HL-60/S4 (cell line): ENCODE measurements around the gene FDPS.
"Not testable (repeated sequence)": the region's sequence is repeated elsewhere in the genome, so short reads cannot be mapped to it uniquely, and the experiment has no call there.

Experiments
- in situ Hi-C: fragments of 300-500 bp; cut with MboI; formaldehyde crosslinking; loops from 2 replicates; pipeline ENCODE4 v1.14.3; 2022; ENCODE audit warnings: low sequenced_read_pairs

The FDPS gene

DNA sequence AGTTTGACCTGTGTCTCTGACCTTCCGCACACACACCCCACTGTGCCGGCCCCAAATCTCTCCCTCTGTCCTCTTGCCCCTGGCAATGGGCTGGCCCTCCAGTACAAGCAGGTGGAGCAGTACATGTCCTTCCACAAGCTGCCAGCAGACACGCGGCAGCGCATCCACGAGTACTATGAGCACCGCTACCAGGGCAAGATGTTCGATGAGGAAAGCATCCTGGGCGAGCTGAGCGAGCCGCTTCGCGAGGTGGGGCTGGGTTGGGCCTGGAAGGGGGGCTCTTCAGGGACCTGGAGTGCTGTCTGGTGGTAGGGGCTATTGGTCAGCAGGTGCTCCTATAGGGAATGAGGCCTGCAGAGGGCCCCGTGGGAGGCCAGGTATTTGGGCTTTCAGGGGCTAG is 23.6 kb upstream of the FDPS start:
- in situ Hi-C loops = no loop called here

DNA sequence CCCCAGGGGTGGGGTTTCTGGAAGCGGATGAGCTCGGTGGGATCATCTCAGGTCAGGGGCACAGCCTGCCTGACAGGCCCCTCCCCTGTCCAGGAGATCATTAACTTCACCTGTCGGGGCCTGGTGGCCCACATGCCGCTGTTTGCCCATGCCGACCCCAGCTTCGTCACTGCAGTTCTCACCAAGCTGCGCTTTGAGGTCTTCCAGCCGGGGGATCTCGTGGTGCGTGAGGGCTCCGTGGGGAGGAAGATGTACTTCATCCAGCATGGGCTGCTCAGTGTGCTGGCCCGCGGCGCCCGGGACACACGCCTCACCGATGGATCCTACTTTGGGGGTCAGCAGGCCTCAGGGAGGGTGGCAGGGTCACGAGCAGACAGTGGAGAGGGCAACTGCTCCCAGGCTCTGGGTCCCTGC is 23.0 kb upstream of the FDPS start:
- in situ Hi-C loops = no loop called here

GRCh38 chr1:155286544-155286943 is 22.1 kb upstream of the FDPS start:
- in situ Hi-C loops = no loop called here

DNA sequence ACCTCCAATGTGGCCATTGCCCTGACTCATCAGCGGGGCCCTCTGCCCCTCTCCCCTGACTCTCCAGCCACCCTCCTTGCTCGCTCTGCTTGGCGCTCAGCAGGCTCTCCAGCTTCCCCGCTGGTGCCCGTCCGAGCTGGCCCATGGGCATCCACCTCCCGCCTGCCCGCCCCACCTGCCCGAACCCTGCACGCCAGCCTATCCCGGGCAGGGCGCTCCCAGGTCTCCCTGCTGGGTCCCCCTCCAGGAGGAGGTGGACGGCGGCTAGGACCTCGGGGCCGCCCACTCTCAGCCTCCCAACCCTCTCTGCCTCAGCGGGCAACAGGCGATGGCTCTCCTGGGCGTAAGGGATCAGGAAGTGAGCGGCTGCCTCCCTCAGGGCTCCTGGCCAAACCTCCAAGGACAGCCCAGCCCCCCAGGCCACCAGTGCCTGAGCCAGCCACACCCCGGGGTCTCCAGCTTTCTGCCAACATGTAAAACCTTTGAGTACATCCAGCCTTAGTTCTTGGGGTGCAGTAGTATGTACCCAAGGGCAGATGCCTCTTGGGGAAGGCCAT is 20.6 kb upstream of the FDPS start:
- in situ Hi-C loops = no loop called here

DNA sequence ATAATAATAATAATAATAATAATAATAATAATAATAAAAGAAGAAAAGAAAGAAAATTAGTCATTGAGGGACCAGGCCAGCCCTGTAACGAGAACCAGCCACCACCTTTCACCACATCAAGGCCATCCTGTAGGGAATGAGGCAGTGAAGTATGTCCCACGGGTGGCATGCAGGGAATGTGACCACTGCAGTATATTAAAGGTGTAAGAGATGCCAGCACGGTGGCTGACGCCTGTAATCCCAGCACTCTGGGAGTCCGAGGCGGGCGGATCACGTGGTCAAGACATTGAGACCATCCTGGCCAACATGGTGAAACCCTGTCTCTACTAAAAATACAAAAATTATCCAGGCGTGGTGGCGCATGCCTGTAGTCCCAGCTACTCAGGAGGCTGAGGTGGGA is 17.7 kb upstream of the FDPS start:
- in situ Hi-C loops = not testable (repeated sequence)

DNA sequence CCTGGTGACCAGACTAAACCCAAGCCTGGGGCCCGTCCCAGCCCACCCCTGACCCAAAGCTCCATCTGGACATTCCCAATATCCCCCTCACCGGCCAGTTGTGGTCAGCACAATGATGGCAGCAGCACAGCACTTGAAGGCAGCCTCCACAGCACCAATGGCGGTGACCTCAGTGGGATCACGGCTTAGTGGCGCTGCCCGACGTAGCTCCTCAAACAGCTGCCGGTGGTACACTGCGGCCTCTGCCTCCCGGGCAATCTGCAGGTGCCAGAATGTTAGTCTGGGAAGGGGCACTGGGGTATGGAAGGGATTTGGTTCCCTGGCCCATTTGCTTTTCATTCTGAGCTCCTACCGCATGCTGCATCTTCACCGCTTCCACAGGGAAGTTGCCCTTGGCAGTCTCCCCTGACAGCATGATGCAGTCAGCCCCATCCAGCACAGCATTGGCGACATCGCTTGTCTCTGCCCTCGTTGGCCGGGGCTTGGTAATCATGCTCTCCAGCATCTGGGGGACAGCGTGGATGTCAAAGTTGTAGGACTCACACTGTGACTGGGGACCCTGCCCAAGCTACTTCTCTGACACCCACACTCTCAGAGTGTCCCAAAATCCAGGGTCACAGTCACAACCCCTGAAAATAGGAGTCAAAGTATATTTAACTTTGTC is 15.4 kb upstream of the FDPS start:
- in situ Hi-C loops = no loop called here

DNA sequence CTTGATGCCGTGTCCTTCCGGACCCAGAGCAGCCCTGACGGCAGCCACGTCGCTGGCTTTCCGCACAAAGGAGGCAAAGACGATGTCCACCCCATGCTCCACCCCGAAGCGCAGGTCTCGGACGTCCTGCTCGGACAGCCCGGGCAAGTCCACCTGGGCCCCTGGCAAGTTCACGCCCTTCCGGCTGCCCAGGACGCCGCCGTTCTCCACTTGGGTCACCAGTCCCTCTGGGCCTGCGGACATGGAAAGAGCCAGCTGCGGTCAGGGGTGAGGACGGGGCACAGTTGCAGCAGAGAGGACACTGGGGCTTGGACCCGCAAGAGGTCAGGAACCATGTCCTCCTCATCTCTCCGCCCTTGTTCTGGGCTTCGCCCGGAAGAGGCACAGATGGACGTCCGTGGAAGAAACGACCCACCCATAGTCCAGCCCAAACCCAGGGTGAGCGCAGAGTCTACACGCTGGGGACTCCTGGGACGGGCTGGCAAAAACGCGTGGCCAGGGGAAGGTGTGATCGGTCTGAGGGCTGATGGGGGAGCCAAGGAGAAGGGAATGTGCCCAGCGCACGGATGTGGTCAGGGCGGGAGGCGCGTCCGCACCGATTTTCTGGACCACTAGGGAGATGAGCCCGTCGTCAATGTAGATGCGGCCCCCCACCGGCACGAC is 14.0 kb upstream of the FDPS start:
- in situ Hi-C loops = no loop called here

DNA sequence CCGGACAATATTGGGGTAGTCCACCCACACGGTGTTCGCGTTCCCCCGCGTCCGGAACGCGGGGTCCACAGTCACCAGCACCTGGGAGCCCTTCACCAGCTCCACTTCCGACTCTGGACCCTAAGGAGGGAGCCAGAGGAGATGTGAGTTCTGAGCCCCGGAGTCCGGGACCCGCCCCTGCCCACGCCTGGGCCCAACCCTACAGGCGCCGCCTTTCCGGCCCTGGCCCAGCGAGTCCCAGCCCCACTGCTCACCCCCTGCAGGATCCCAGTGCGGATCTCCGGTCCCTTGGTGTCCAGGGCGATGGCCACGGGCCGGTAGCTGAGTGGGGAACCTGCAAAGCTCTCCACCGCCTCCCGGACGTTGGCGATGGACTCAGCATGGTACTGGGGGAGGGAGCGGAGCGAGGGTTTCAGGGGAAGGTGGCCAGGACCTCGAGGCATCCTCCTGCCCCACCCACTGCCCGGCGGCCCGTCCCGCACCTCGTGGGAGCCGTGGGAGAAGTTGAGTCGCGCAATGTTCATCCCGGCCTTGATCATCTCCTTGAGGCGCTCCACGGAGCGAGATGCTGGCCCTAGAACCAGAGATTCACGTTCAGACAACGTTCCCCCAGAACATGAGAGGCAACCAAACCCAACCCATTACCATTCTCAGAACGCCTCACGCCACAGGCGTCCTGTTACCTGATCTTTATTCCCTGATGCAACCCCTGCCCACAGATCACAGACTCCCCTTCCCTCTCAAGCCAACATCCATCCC is 13.3 kb upstream of the FDPS start:
- in situ Hi-C loops = no loop called here

DNA sequence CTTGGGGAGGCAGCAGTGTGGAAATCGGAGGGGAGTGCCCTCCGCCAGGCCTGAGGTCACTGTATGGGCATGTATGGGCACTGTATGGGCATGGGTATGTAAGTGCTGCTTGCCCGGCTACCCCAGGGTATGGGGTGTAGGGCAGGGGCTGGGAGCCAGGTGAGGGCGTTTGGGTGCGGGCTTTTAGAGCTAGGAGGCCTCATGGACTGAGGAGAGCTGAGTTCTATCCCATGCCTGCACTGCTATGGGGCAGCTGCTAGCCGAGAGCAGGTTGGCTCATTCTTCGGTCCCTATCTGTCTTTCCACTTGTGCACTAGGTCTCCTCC is 12.8 kb upstream of the FDPS start:
- in situ Hi-C loops = no loop called here

GRCh38 chr1:155296661-155297060 is 12.0 kb upstream of the FDPS start:
- in situ Hi-C loops = no loop called here

- in situ Hi-C loops = no loop called here
Observed at GRCh38 chr1:155297384-155297783, 11.3 kb upstream of the FDPS start.

GRCh38 chr1:155300024-155300423 is 8.6 kb upstream of the FDPS start:
- in situ Hi-C loops = no loop called here

GRCh38 chr1:155300553-155301329 is 7.9 kb upstream of the FDPS start:
- in situ Hi-C loops = no loop called here

GRCh38 chr1:155301342-155301841 is 7.3 kb upstream of the FDPS start, which contains the start of gene PKLR:
TSS of gene PKLR (minus strand) at chr1:155301438. CDS start at chr1:155301395, 43 bp downstream.
- in situ Hi-C loops = no loop called here

- in situ Hi-C loops = no loop called here
Observed at GRCh38 chr1:155304558-155305063, 4.1 kb upstream of the FDPS start.

DNA sequence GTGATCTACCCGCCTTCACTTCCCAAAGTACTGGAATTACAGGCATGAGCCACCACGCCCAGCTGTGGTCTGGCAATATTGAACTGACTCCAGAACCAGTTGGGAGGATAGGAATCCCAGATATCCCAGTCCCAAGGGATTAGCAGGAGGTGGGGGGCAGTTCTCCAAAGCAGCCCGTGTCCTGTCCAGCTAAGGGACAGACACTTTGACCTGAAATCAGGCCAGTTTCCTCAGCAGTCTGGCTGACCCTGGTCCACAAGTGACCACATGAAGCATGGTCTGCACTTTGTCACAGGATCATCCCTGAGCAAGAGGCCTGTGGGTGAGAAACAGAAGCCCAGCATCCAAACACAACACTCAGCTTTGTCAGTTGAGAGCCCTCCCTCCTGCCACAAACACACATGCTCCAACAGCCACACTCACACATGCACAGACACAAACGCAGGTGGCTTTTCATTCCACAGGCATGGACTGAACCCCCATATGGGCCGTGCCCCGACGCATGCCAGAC is 2.7 kb upstream of the FDPS start:
- in situ Hi-C loops = no loop called here

- in situ Hi-C loops = no loop called here
Observed at GRCh38 chr1:155307247-155307740, 1.4 kb upstream of the FDPS start.

DNA sequence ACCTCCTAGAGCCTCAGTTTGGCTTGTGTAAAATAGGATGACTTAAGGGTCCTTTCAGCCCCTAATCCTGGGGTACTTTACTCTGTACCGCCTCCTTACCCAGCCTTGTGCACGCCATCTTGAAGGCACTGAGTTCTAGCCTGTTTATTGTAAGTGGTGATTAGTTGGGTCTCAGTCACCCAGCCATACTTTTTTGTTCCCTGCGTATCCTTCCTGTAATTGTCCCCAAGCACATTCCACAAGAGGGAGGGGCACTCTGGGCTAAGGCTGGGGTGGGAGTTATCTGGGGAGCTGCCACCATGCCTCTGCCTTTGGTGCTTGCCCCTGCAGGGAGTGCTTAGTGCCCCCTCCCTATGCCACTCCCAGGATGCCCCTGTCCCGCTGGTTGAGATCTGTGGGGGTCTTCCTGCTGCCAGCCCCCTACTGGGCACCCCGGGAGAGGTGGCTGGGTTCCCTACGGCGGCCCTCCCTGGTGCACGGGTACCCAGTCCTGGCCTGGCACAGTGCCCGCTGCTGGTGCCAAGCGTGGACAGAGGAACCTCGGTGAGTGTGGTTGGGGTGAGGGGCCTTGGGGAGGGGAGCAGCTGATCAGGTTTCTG is 856 bp downstream of the FDPS start:
- in situ Hi-C loops = no loop called here

DNA sequence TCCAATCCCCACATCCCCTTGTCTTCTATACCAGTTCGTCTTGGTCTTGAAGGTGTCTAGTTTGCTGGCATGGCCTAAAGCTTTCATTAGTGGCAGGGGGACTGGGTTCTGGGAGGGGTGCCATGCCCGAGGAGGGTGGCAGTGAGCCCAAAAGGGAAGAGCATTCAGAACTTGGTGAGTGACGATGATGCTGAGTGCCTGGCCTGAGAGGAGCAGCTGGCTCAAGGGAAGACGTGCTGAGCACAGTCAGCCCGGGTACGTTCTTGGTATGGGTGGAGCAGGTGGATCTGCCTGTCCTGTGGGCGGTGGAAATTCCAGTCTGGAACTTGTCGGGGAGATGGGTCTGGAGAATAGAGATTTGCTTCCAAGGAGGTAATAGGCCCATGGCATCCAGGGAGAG is 4.6 kb downstream of the FDPS start:
- in situ Hi-C loops = no loop called here

DNA sequence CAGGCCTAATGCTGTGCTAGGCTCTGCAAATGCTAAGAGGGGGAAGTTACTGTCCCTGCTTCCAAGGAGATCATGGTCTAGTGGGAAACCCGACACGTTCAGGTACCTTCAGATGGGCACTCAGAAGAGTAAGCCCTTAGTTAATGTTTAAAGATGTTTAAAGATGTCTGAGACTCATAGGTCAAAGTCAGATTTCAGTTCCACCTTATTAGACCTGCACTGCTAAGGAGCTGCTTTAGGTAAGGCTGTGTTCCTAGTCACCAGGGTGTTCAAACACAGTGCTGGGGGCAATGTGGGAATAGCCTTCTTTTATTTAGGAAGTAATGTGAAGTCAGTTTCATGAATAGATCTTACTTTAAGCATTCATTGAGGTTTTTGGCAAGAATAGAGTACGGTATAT is 8.3 kb downstream of the FDPS start:
- in situ Hi-C loops = no loop called here
